K562 (cell line): ENCODE results near the gene RRAGD. TPM values are rescaled to one million over a fixed set of nuclear protein-coding genes. Genes with fewer than 3 reads are reported as not detected.

Experiments used
- CHD4 ChIP-seq: fragments of 200-600 bp; sonication (generic); IDR thresholded peaks from 3 replicates; pipeline ENCODE4 v1.6.1; 2012; ENCODE audit warnings: low read depth, mild to moderate bottlenecking, mixed read lengths, low read length, inconsistent platforms; ENCODE audit not compliant: insufficient read depth, insufficient replicate concordance, poor library complexity, severe bottlenecking
- COPS2 ChIP-seq: fragments of 450-650 bp; conservative IDR thresholded peaks from 2 replicates; pipeline ENCODE4 v1.6.1; 2016; ENCODE audit warnings: mild to moderate bottlenecking, moderate library complexity
- E2F4 ChIP-seq: sonication (generic); formaldehyde crosslinking; IDR thresholded peaks from 2 replicates; pipeline ENCODE4 v1.8.0; 2022; ENCODE audit warnings: mild to moderate bottlenecking, low read depth, missing genetic modification reagents
- GATA2 ChIP-seq: sonication (generic); formaldehyde crosslinking; IDR thresholded peaks from 2 replicates; pipeline ENCODE4 v1.4.0; 2020; ENCODE audit warnings: mild to moderate bottlenecking, missing genetic modification reagents
- GATAD2B ChIP-seq: fragments of 450-650 bp; IDR thresholded peaks from 2 replicates; pipeline ENCODE4 v1.6.1; 2017; ENCODE audit warnings: mild to moderate bottlenecking, borderline replicate concordance
- GTF2E2 ChIP-seq: fragments of 200-800 bp; sonication (Bioruptor generic); IDR thresholded peaks from 2 replicates; pipeline ENCODE4 v1.6.1; 2016; ENCODE audit warnings: missing genetic modification characterization, missing compliant biosample characterization
- HES1 ChIP-seq: fragments of 450-650 bp; IDR thresholded peaks from 2 replicates; pipeline ENCODE4 v1.6.1; 2016; ENCODE audit warnings: low read depth, mild to moderate bottlenecking, moderate library complexity
- MYC ChIP-seq, 2 experiments: fragments of 250-450 bp in 1 of 2; sonication (Bioruptor Pico) in 1 of 2; IDR thresholded peaks; 2 replicates each; pipeline versions ENCODE4 v1.5.1 to v1.6.1; 2012 to 2021; ENCODE audit warnings: low read depth in 2 of 2, borderline replicate concordance in 1 of 2, improper control_type of control experiment in 1 of 2, low read length in 1 of 2, mild to moderate bottlenecking in 1 of 2, moderate library complexity in 1 of 2
- MYNN ChIP-seq, 2 experiments: sonication (generic); formaldehyde crosslinking in 1 of 2; IDR thresholded peaks; 2 replicates each; pipeline versions ENCODE4 v1.5.0 to v1.6.1; 2016 to 2020; ENCODE audit warnings: antibody characterized with exemption in 1 of 2, missing genetic modification reagents in 1 of 2
- PHF8 ChIP-seq: fragments of 200-600 bp; sonication (generic); IDR thresholded peaks from 2 replicates; pipeline ENCODE4 v1.6.1; 2012; ENCODE audit warnings: mixed run types, mild to moderate bottlenecking, inconsistent platforms, low read length, moderate library complexity, borderline replicate concordance
- POLR2B ChIP-seq: fragments of 450-650 bp; IDR thresholded peaks from 2 replicates; pipeline ENCODE4 v1.6.1; 2018; ENCODE audit warnings: low read depth; ENCODE audit not compliant: partially characterized antibody
- RBM17 ChIP-seq: fragments of 200-400 bp; formaldehyde crosslinking; IDR thresholded peaks from 2 replicates; pipeline ENCODE4 v1.6.1; 2017; ENCODE audit warnings: low read depth, mild to moderate bottlenecking, low read length, borderline replicate concordance
- RBM22 ChIP-seq: fragments of 200-400 bp; formaldehyde crosslinking; IDR thresholded peaks from 2 replicates; pipeline ENCODE4 v1.6.1; 2018; ENCODE audit warnings: low read length, low read depth; ENCODE audit not compliant: poor library complexity, severe bottlenecking
- RUNX1 ChIP-seq: sonication (generic); IDR thresholded peaks from 2 replicates; pipeline ENCODE4 v1.6.1; 2016; ENCODE audit warnings: antibody characterized with exemption, low read depth
- SMAD4 ChIP-seq: fragments of 250-450 bp; sonication (Bioruptor Pico); conservative IDR thresholded peaks from 2 replicates; pipeline ENCODE4 v1.8.0; 2021; ENCODE audit warnings: inconsistent platforms, mild to moderate bottlenecking, moderate library complexity
- STAG1 ChIP-seq: sonication (generic); formaldehyde crosslinking; IDR thresholded peaks from 2 replicates; pipeline ENCODE4 v1.5.0; 2020; ENCODE audit warnings: missing genetic modification reagents, borderline replicate concordance
- ZFP30 ChIP-seq: fragments of 250-450 bp; sonication (Bioruptor Pico); IDR thresholded peaks from 2 replicates; pipeline ENCODE4 v1.8.0; 2022; ENCODE audit warnings: moderate library complexity, mild to moderate bottlenecking, inconsistent platforms, borderline replicate concordance
- ZFX ChIP-seq: sonication (generic); formaldehyde crosslinking; IDR thresholded peaks from 2 replicates; pipeline ENCODE4 v1.8.0; 2022; ENCODE audit warnings: mild to moderate bottlenecking, missing genetic modification reagents, moderate library complexity
- ZNF644 ChIP-seq: fragments of 200-800 bp; sonication (Bioruptor generic); IDR thresholded peaks from 2 replicates; pipeline ENCODE4 v1.6.1; 2016; ENCODE audit warnings: low read depth, missing genetic modification characterization, missing compliant biosample characterization
- polyA plus RNA-seq, 8 experiments: library from polyadenylated mRNA; depleted of rRNA in 4 of 8; stranded (reverse) in 5 of 8; unstranded in 3 of 8; fragments of >200 nt; fragmentation: Nextera tagmentation in 2 of 8; fragmentation: Illumina TruSeq in 1 of 8; extraction: Ambion mirVana in 2 of 8; extraction: Trizol in 1 of 8; gene quantifications; 2 replicates each; pipeline versions ENCODE4 v1.2.1 to v1.2.3, GENCODE V29; 2011 to 2014; ENCODE audit warnings: inconsistent platforms in 1 of 8, missing spikeins in 1 of 8
- total RNA-seq, 7 experiments: library from RNA; depleted of rRNA in 6 of 7; stranded (reverse); fragments of >200 nt in 6 of 7; fragmentation: Illumina TruSeq in 2 of 7; extraction: Trizol in 2 of 7; gene quantifications; 2 replicates each; pipeline versions ENCODE4 v1.2.1 to v1.2.3, GENCODE V29; 2011 to 2021; ENCODE audit warnings: low replicate concordance in 1 of 7
- TF ChIP-seq, protein P1 (sequence below): fragments of 450-650 bp; IDR thresholded peaks from 2 replicates; pipeline ENCODE4 v1.6.1; 2014; ENCODE audit warnings: low read depth, mild to moderate bottlenecking, moderate library complexity, borderline replicate concordance
- TF ChIP-seq, protein P2 (sequence below): IDR thresholded peaks from 2 replicates; pipeline ENCODE4 v1.6.1; 2014; ENCODE audit warnings: antibody characterized with exemption

The RRAGD gene
- total and polyA plus RNA-seq, 9 of the 15 experiments (the other 6 are each of a cell fraction or from before 2014, with no cell fraction given), result 0.03 to 0.07 (median 0.04) TPM; not detected in 6

GRCh38 chr6:89352278-89353117 is 59.6 kb downstream of the RRAGD start, which contains the start of gene UBE2J1 (continued):
- TF ChIP-seq PHF8 (peak; percentile 99), MYC (IDR thresholded peaks at IDR 0.05; ENCODE audit: low read depth, low read length) (no peak), MYC (CRISPR knock-in tag; IDR thresholded peaks at IDR 0.05; ENCODE audit: borderline replicate concordance, low read depth) (no peak), CHD4 (no peak), STAG1 (CRISPR knock-in tag) (peak; percentile 39), RUNX1 (0 out of 2 replicates have a peak, but pooled peaks have one; percentile 56), RBM22 (peak; percentile 22), GATA2 (CRISPR knock-in tag) (0 out of 2 replicates have a peak, but pooled peaks have one; percentile 17), POLR2B (peak; percentile 46), GTF2E2 (tag) (peak; percentile 94), HES1 (no peak), ZFP30 (CRISPR knock-in tag) (no peak), SMAD4 (CRISPR knock-in tag) (peak; percentile 59; the same call in 1 of the 2 replicates), MYNN (IDR thresholded peaks at IDR 0.05) (no peak), MYNN (CRISPR knock-in tag; IDR thresholded peaks at IDR 0.05) (peak; percentile 9; the same call in 1 of the 2 replicates), RBM17 (no peak), ZNF644 (tag) (peak; percentile 57; the same call in 1 of the 2 replicates), E2F4 (CRISPR knock-in tag) (peak; percentile 43; the same call in 1 of the 2 replicates), GATAD2B (peak; percentile 75; the same call in 1 of the 2 replicates), COPS2 (no peak), ZFX (peak; percentile 100)
- TF ChIP-seq, protein P1, sequence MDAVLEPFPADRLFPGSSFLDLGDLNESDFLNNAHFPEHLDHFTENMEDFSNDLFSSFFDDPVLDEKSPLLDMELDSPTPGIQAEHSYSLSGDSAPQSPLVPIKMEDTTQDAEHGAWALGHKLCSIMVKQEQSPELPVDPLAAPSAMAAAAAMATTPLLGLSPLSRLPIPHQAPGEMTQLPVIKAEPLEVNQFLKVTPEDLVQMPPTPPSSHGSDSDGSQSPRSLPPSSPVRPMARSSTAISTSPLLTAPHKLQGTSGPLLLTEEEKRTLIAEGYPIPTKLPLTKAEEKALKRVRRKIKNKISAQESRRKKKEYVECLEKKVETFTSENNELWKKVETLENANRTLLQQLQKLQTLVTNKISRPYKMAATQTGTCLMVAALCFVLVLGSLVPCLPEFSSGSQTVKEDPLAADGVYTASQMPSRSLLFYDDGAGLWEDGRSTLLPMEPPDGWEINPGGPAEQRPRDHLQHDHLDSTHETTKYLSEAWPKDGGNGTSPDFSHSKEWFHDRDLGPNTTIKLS, result peak; percentile 99
- TF ChIP-seq, protein P2, sequence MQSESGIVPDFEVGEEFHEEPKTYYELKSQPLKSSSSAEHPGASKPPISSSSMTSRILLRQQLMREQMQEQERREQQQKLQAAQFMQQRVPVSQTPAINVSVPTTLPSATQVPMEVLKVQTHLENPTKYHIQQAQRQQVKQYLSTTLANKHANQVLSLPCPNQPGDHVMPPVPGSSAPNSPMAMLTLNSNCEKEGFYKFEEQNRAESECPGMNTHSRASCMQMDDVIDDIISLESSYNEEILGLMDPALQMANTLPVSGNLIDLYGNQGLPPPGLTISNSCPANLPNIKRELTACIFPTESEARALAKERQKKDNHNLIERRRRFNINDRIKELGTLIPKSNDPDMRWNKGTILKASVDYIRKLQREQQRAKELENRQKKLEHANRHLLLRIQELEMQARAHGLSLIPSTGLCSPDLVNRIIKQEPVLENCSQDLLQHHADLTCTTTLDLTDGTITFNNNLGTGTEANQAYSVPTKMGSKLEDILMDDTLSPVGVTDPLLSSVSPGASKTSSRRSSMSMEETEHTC, result no peak
